ENCODE data around the gene AIF1. TPM values are rescaled to one million over a fixed set of nuclear protein-coding genes. Genes with fewer than 3 reads are reported as not detected.
"Not testable (repeated sequence)": the region's sequence is repeated elsewhere in the genome, so short reads cannot be mapped to it uniquely, and the experiment has no call there.

The AIF1 gene
- total RNA-seq, 1 donor from 2014 or later = not detected

GRCh38 chr6:31580807-31581433, 34.1 kb upstream of the AIF1 start:
- peak; percentile 87 to 88 for DNase-seq (ENCODE audit: low read depth in 2 of 2)

- peak in 1 of 2 donors; percentile 8 for DNase-seq (ENCODE audit: low read depth in 2 of 2)
Measured at GRCh38 chr6:31581434-31582229, 33.4 kb upstream of the AIF1 start.

GRCh38 chr6:31582230-31582643, 32.8 kb upstream of the AIF1 start, which contains the start of gene LTB:
Gene LTB, minus strand, starts transcription at chr6:31582424. Its CDS starts 7 bp downstream, at chr6:31582417.
- DNase-seq (ENCODE audit: low read depth in 2 of 2) = no peak

DNA sequence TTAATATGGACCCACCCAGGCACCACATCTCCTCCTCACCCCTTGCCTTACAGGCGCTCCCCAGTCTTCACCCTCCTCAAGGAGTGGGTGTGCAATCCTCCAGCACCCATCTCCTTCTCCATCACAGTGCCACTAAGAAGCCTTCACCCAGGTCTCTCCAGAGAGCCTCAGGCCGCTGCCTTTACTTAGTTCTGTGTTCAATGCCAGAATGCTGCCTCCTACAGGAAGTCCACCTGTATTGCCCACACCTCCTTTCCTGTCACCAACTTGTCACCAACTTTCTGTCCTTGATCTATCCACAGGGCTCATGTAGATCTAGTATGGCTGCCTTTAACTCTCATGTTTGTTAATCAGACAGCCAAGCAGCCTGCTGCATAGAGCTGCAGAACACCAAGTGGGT, 29.5 kb upstream of the AIF1 start:
- DNase-seq (ENCODE audit: low read depth in 2 of 2) = peak; percentile 11 to 30

DNA sequence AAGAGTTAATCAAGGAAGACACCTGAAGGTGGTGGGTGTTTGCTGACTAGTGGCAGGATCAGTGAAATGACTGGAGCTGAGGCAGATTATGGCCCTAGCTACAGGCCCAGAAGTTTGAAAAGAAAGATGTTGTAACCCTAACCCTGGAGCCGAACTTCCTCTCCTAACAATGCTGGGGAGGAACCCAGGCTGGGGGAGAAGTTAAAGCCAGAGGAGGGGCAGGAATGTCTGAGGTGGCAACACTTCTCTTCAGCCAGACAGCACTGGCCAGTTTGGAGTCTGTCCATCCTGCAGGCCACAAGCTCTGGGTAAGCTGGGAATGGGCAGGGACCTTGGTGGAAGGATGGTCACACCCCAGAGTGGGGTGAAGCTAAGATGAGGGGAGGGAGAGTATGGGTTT, 29.0 kb upstream of the AIF1 start, which contains the start of gene LST1:
Gene LST1, plus strand, starts transcription at position 270 of the 400 bp plus-strand sequence. CDS start 1,023 bp downstream, outside the sequence.
- DNase-seq (ENCODE audit: low read depth in 2 of 2) = no peak

GRCh38 chr6:31586599-31587281, 28.3 kb upstream of the AIF1 start:
- DNase-seq (ENCODE audit: low read depth in 2 of 2) = no peak

DNA sequence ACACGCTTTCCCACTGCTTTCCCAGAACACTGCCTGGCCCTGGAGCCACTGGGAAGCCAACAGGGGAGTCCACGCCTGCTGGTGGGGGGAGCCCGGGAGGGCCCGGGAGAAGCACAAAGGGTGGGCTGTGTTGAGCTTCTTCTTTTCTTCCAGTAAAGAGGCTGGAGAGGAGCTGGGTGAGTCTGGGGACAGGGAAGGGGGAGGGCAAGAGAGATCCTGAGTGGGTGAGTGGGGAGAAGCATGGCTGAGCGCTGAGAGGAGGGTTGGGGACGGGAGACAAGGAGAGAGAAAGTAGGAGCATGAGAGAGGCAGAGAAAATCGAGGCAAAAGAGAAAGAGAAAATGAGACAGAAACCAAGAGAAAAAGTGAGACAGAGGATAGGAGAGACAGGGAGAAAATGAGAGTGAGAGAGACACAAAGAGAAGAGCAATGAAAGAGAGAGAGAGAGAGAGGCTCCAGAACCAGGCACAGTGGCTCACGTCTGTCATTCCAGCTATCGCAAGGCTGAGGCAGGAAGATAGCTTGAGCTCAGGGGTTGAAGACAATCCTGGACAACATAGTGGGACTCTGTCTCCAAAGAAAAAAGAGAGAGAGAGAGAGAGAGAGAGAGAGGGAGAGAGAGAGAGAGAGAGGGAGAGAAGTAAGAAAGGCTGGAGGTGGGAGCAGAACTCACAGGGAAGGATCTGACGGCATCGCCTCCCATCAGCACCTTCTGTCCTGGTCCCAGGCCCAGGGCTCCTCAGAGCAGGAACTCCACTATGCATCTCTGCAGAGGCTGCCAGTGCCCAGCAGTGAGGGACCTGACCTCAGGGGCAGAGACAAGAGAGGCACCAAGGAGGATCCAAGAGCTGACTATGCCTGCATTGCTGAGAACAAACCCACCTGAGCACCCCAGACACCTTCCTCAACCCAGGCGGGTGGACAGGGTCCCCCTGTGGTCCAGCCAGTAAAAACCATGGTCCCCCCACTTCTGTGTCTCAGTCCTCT, 26.9 kb upstream of the AIF1 start:
- no peak for DNase-seq (ENCODE audit: low read depth in 2 of 2)

DNA sequence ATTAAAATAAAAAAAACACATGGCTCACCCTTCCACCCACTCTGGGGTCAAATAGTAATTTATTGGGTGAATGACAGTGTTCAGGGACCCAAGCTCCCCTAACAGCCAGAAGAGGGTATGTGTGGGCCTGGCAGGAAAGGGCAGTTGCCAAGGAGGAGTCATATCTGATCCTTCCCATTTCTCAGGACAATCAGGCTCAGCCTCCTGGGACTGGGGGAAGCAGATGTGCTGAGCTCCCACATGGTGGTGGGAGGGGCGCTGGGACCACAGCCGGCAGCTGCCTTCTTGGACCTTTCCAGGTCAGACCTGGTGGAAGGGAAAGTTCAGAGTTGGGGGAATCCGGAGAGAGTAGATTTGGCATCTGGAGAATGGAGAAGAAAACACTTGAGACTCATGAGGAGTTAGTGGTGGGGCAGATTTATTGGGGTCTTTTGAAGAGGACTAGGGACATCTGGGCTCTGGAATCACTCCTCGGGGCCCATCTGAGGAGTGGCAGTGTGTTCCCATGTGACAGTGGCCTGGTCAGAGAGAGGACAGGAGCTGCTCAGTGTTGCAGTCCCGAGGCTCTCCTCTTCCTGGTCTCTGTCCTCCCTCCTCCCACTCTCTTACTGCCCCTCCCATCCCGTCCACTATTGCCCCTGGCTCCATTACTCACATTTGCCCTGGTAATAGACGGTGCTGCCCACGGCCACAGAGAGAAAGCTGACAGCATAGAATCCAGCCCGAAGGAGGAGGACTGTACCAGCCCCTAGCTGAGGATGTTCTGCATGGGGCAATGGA, 26.0 kb upstream of the AIF1 start:
- peak in 1 of 2 donors; percentile 29 for DNase-seq (ENCODE audit: low read depth in 2 of 2)

DNA sequence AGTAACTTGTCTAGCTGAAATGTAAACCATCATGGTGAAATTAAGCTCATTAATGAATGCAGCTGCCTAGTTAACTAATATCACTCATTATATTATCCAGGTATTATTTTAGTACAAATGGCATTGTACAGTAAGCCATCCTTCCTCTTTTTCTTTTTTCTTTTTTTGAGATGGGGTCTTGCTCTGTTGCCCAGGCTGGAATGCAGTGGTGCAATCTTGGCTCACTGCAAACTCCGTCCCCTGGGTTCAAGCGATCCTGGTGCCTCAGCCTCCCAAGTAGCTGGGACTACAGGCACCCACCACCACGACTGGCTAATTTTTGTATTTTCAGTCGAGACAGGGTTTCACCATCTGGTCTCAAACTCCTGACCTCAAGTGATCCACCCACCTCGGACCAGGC, 24.3 kb upstream of the AIF1 start:
- DNase-seq (ENCODE audit: low read depth in 2 of 2) = not testable (repeated sequence)

- no peak for DNase-seq (ENCODE audit: low read depth in 2 of 2)
Measured at GRCh38 chr6:31592396-31592771, 22.6 kb upstream of the AIF1 start.

DNA sequence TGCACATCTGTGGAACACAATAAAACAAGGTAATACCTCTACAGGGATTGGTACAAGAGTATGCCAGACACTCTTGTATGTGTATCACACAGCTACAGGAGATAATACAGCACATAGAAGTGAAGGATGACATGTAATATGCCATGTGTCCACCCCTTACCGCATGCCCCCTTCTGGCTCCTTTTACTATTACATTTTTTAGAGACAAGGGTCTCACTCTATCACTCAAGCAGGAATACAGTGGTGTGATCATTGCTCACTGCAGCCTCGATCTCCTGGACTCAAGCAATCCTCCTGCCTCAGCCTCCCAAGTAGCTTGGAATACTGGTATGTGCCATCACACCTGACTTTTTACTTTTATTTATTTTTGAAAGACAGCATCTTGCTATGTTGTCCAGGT, 18.0 kb upstream of the AIF1 start:
- DNase-seq (ENCODE audit: low read depth in 2 of 2) = peak; percentile 60 to 73

DNA sequence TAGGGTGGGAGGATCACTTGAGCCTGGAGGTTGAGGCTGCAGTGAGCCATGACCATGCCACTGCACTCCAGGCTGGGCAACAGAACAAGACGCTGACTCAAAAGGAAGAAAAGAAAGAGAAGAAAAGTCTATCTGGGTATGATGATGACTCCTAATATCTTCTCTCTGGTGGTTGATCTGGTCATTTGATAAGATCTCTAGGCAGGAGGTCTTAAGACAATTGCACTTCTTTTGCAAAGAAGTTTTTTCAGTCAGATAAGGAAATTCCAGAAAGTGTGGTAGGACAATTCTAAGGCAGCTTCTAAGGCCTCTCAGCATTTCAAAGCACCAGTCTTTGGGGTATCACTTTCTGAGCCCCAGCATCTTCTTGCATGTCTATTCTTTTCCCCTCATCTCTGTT, 7.7 kb upstream of the AIF1 start:
- DNase-seq (ENCODE audit: low read depth in 2 of 2) = no peak

- no peak for DNase-seq (ENCODE audit: low read depth in 2 of 2)
Measured at GRCh38 chr6:31609519-31610406, 5.3 kb upstream of the AIF1 start.

DNA sequence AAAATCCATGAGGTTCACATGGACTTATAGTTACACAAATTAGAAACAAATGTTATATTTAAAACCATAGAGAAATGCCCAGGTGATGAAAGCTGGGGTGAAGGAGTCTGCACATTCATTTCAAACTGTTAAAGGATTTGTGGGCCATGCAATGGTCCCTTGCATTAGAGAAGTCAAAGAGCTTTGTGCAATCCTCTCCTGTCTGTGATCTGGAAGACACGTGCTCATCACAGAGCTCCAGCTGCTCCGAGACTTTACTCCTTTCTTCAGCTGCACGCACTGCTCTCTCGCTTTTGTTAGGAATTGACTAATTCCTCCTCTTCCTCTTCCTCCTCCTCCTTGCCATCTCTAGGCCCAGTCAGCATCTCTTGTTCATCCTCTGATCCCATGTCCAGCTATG, 4.1 kb upstream of the AIF1 start:
- no peak for DNase-seq (ENCODE audit: low read depth in 2 of 2)

- no peak for DNase-seq (ENCODE audit: low read depth in 2 of 2)
Measured at GRCh38 chr6:31614075-31614619, 887 bp upstream of the AIF1 start.

DNA sequence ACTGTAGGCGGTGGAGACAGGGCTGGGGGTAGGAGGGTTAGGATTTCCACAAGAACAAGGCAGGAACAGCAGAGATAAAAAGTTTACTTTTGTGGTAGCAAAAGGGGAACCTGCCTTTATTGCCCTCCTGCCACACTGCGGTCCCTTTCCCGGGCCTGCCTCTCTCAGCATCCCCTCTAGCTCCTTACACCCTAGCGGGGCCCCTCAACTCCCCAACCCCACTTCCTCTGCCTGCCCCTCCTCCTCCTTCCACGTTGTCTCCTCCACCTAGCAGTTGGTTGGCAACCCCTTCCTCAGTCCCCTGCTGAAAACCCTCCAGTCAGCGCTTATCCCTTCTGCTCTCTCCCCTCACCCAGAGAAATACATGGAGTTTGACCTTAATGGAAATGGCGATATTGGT, 714 bp downstream of the AIF1 start:
- no peak for DNase-seq (ENCODE audit: low read depth in 2 of 2)

DNA sequence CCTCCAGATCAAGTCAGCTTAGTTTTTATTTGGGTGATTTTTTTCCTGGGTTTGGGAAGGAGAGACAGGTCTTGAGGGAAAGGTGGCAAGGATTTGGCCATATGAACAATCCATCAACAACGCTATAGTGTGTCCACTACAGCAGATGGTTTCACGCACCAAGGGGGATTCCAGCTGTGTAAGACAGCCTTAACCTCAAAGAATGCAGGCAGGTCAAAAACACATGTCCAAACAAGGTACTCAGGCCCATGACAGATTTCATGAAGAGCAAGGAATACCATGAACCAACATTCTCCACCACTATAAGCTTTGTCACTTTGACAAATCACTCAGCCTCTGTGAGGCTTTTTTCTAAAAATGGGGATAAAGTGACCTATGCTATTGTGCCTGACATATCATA, 2.0 kb downstream of the AIF1 start:
- no peak for DNase-seq (ENCODE audit: low read depth in 2 of 2)

- DNase-seq (ENCODE audit: low read depth in 2 of 2) = peak; percentile 99 to 100
Measured at GRCh38 chr6:31619805-31620585, 5.0 kb downstream of the AIF1 start.
